Measurements from ENCODE around the gene RNU6-1. TPM values are rescaled to one million over a fixed set of nuclear protein-coding genes. Genes with fewer than 3 reads are reported as not detected.

The RNU6-1 gene
- total RNA-seq, 1 experiment from 2014 or later: not detected

- intact Hi-C loops (cut with micrococcal nuclease; ENCODE audit: unreplicated experiment): loop anchor here (10.0 kb wide), 3 partner anchors 445 to 885 kb away; no protein-coding TSS in a partner anchor
- peaks cover 5% of the 10 kb centered on the region for H3K36me3 Mint-ChIP-seq (ENCODE audit: insufficient read depth, unreplicated experiment)
- peaks cover 87% of the 10 kb centered on the region for H3K27me3 Mint-ChIP-seq (ENCODE audit: unreplicated experiment)
- no peak overlapping the region for H3K4me3 Mint-ChIP-seq (ENCODE audit: low read depth, unreplicated experiment)
- H3K4me1 Mint-ChIP-seq (ENCODE audit: low read depth, unreplicated experiment): peaks cover 21% of the 10 kb centered on the region
- H3K27ac Mint-ChIP-seq (ENCODE audit: unreplicated experiment): no peak overlapping the region
- H3K9me3 Mint-ChIP-seq (ENCODE audit: low read depth, unreplicated experiment): peaks cover 2% of the 10 kb centered on the region
- CTCF ChIA-PET: no interaction called here
- DNase-seq: no peak
- BruUV-seq (replicated peaks): no TSS peak
- no peak for TF ChIP-seq CTCF (IDR thresholded peaks at IDR 0.05; ENCODE audit: unreplicated experiment)
Observed at GRCh38 chr15:67829647-67830504, 10.0 kb downstream of the RNU6-1 start.

- no TSS peak for BruUV-seq (replicated peaks)
- no peak for TF ChIP-seq CTCF (IDR thresholded peaks at IDR 0.05; ENCODE audit: unreplicated experiment)
- H3K9me3 Mint-ChIP-seq (ENCODE audit: low read depth, unreplicated experiment): peaks cover 2% of the 10 kb centered on the region
- no peak overlapping the region for H3K27ac Mint-ChIP-seq (ENCODE audit: unreplicated experiment)
- CTCF ChIA-PET: no interaction called here
- peaks cover 87% of the 10 kb centered on the region for H3K27me3 Mint-ChIP-seq (ENCODE audit: unreplicated experiment)
- intact Hi-C loops (cut with micrococcal nuclease; ENCODE audit: unreplicated experiment): no loop called here
- no peak overlapping the region for H3K4me3 Mint-ChIP-seq (ENCODE audit: low read depth, unreplicated experiment)
- H3K4me1 Mint-ChIP-seq (ENCODE audit: low read depth, unreplicated experiment): peaks cover 17% of the 10 kb centered on the region
- no peaks in the 10 kb centered on the region for H3K36me3 Mint-ChIP-seq (ENCODE audit: insufficient read depth, unreplicated experiment)
- no peak for DNase-seq
Observed at GRCh38 chr15:67828969-67829646, 10.7 kb downstream of the RNU6-1 start.

- intact Hi-C loops (cut with micrococcal nuclease; ENCODE audit: unreplicated experiment): no loop called here
- peaks cover 5% of the 10 kb centered on the region for H3K36me3 Mint-ChIP-seq (ENCODE audit: insufficient read depth, unreplicated experiment)
- H3K9me3 Mint-ChIP-seq (ENCODE audit: low read depth, unreplicated experiment): peaks cover 2% of the 10 kb centered on the region
- no TSS peak for BruUV-seq (replicated peaks)
- H3K27ac Mint-ChIP-seq (ENCODE audit: unreplicated experiment): no peak overlapping the region
- no peak for DNase-seq
- H3K4me3 Mint-ChIP-seq (ENCODE audit: low read depth, unreplicated experiment): peak overlapping the region; percentile 17
- H3K27me3 Mint-ChIP-seq (ENCODE audit: unreplicated experiment): peaks cover 87% of the 10 kb centered on the region
- TF ChIP-seq CTCF (IDR thresholded peaks at IDR 0.05; ENCODE audit: unreplicated experiment): no peak
- CTCF ChIA-PET: no interaction called here
- peaks cover 18% of the 10 kb centered on the region for H3K4me1 Mint-ChIP-seq (ENCODE audit: low read depth, unreplicated experiment)
Observed at GRCh38 chr15:67828278-67828968, 11.4 kb downstream of the RNU6-1 start.

GRCh38 chr15:67827562-67828277 is 12.1 kb downstream of the RNU6-1 start:
- TF ChIP-seq CTCF (IDR thresholded peaks at IDR 0.05; ENCODE audit: unreplicated experiment): no peak
- BruUV-seq (replicated peaks): no TSS peak
- peak overlapping the region; percentile 17 for H3K4me3 Mint-ChIP-seq (ENCODE audit: low read depth, unreplicated experiment)
- peaks cover 14% of the 10 kb centered on the region for H3K4me1 Mint-ChIP-seq (ENCODE audit: low read depth, unreplicated experiment)
- DNase-seq: no peak
- intact Hi-C loops (cut with micrococcal nuclease; ENCODE audit: unreplicated experiment): no loop called here
- CTCF ChIA-PET: no interaction called here
- H3K27ac Mint-ChIP-seq (ENCODE audit: unreplicated experiment): no peak overlapping the region
- peaks cover 87% of the 10 kb centered on the region for H3K27me3 Mint-ChIP-seq (ENCODE audit: unreplicated experiment)
- peaks cover 2% of the 10 kb centered on the region for H3K9me3 Mint-ChIP-seq (ENCODE audit: low read depth, unreplicated experiment)
- H3K36me3 Mint-ChIP-seq (ENCODE audit: insufficient read depth, unreplicated experiment): peaks cover 11% of the 10 kb centered on the region

Data from Calu3 (cell line).